Mammary epithelial cell (primary cell): ENCODE measurements around the gene SMC4.

Source experiments
- CTCF ChIP-seq, 2 donors: IDR thresholded peaks in 1 of 2; conservative IDR thresholded peaks in 1 of 2; 2 replicates each; pipeline ENCODE4 v1.5.1; 2011 to 2012; ENCODE audit warnings: inconsistent platforms in 2 of 2, low read length in 2 of 2, mild to moderate bottlenecking in 2 of 2, control low read depth in 1 of 2, low read depth in 1 of 2; ENCODE audit not compliant: insufficient read depth in 1 of 2; ENCODE audit errors: extremely low read depth in 1 of 2
- EZH2 ChIP-seq: IDR thresholded peaks from 2 replicates; pipeline ENCODE4 v1.6.1; 2012; ENCODE audit warnings: low read length, inconsistent platforms, borderline replicate concordance

GRCh38 chr3:160448845-160449635, 49.6 kb downstream of the SMC4 start:
- TF ChIP-seq EZH2 (no peak), CTCF (conservative IDR thresholded peaks at IDR 0.05 in 1 of 2, IDR thresholded peaks at IDR 0.05 in 1 of 2; ENCODE audit: extremely low read depth in 1 of 2, insufficient read depth in 1 of 2, low read depth in 1 of 2, low read length in 2 of 2) (no peak)
